WTC11 (cell line): Measurements from ENCODE around the gene KCND3. TPM values are rescaled to one million over a fixed set of nuclear protein-coding genes. Genes with fewer than 3 reads are reported as not detected.

ENCODE experiments used
- ATAC-seq: fragments of 200-7000 bp; cut with Tn5 transposase; 2 replicates; pipeline ENCODE4 v1.10.0; 2021; ENCODE audit warnings: mild to moderate bottlenecking, moderate library complexity
- CTCF ChIA-PET: fragments of 300-600 bp; sonication (Branson Sonifier 250); formaldehyde crosslinking; loops from one replicate; lab custom pipeline; 2021; ENCODE audit warnings: antibody characterized with exemption; lab: Charles Lee
- POLR2A ChIA-PET: fragments of 350-600 bp; sonication (Branson Sonifier 250); formaldehyde crosslinking; loops from one replicate; lab custom pipeline; 2021; ENCODE audit warnings: antibody characterized with exemption; lab: Charles Lee
- DNase-seq: peaks from one replicate; pipeline ENCODE4 v3.0.0; 2021; ENCODE audit warnings: low spot score
- H3K27ac Mint-ChIP-seq: 2 replicates; pipeline ENCODE4 v1.8.0; 2021; ENCODE audit warnings: mixed read lengths
- H3K27me3 Mint-ChIP-seq: 2 replicates; pipeline ENCODE4 v1.8.0; 2021; ENCODE audit warnings: low read depth, mild to moderate bottlenecking, moderate library complexity, mixed read lengths
- H3K36me3 Mint-ChIP-seq: 2 replicates; pipeline ENCODE4 v1.8.0; 2021; ENCODE audit warnings: mixed read lengths
- H3K4me1 Mint-ChIP-seq: 2 replicates; pipeline ENCODE4 v1.8.0; 2022; ENCODE audit warnings: mixed read lengths
- H3K4me3 Mint-ChIP-seq: 2 replicates; pipeline ENCODE4 v1.8.0; 2021; ENCODE audit warnings: mild to moderate bottlenecking, moderate library complexity, mixed read lengths
- H3K9me3 Mint-ChIP-seq: 2 replicates; pipeline ENCODE4 v1.8.0; 2021; ENCODE audit warnings: mixed read lengths
- AFF4 ChIP-seq: sonication (generic); formaldehyde crosslinking; IDR thresholded peaks from 2 replicates; pipeline ENCODE4 v1.8.1; 2023; ENCODE audit warnings: mild to moderate bottlenecking, missing genetic modification reagents, borderline replicate concordance
- E2F1 ChIP-seq: sonication (generic); formaldehyde crosslinking; IDR thresholded peaks from 2 replicates; pipeline ENCODE4 v1.8.0; 2022; ENCODE audit warnings: mild to moderate bottlenecking, missing genetic modification reagents
- E2F4 ChIP-seq: sonication (generic); formaldehyde crosslinking; IDR thresholded peaks from 2 replicates; pipeline ENCODE4 v1.8.1; 2022; ENCODE audit warnings: low read depth, mild to moderate bottlenecking, moderate library complexity, missing genetic modification reagents, borderline replicate concordance
- ESRRA ChIP-seq: sonication (generic); formaldehyde crosslinking; IDR thresholded peaks from 2 replicates; pipeline ENCODE4 v1.8.1; 2022; ENCODE audit warnings: mild to moderate bottlenecking, missing genetic modification reagents, borderline replicate concordance
- ETV6 ChIP-seq: sonication (generic); formaldehyde crosslinking; IDR thresholded peaks from 2 replicates; pipeline ENCODE4 v1.8.1; 2022; ENCODE audit warnings: mild to moderate bottlenecking, missing genetic modification reagents
- GRHL2 ChIP-seq: fragments of 250-450 bp; sonication (Bioruptor Pico); IDR thresholded peaks from 2 replicates; pipeline ENCODE4 v1.8.0; 2022; ENCODE audit warnings: mild to moderate bottlenecking, moderate library complexity; ENCODE audit not compliant: insufficient replicate concordance, severe bottlenecking
- MXD4 ChIP-seq: fragments of 250-450 bp; sonication (Bioruptor Pico); IDR thresholded peaks from 2 replicates; pipeline ENCODE4 v1.8.0; 2021; ENCODE audit warnings: mild to moderate bottlenecking, moderate library complexity, borderline replicate concordance
- RELA ChIP-seq: sonication (generic); formaldehyde crosslinking; IDR thresholded peaks from 2 replicates; pipeline ENCODE4 v1.8.1; 2022; ENCODE audit warnings: missing genetic modification reagents, mild to moderate bottlenecking, borderline replicate concordance
- ZNF138 ChIP-seq: sonication (generic); formaldehyde crosslinking; conservative IDR thresholded peaks from 2 replicates; pipeline ENCODE4 v1.8.1; 2022; ENCODE audit warnings: mild to moderate bottlenecking, moderate library complexity, missing genetic modification reagents
- ZNF317 ChIP-seq: sonication (generic); formaldehyde crosslinking; IDR thresholded peaks from 2 replicates; pipeline ENCODE4 v1.8.1; 2023; ENCODE audit warnings: low read depth, mild to moderate bottlenecking, moderate library complexity, missing genetic modification reagents, borderline replicate concordance
- total RNA-seq: library from RNA; stranded (reverse); gene quantifications from 3 replicates; pipeline ENCODE4 v1.2.3, GENCODE V29; 2021
- TF ChIP-seq, protein P1 (sequence below): sonication (generic); formaldehyde crosslinking; IDR thresholded peaks from 2 replicates; pipeline ENCODE4 v1.8.1; 2022; ENCODE audit warnings: low read depth, missing genetic modification reagents, borderline replicate concordance
- TF ChIP-seq, protein P2 (sequence below): fragments of 250-450 bp; sonication (Bioruptor Pico); conservative IDR thresholded peaks from 2 replicates; pipeline ENCODE4 v1.9.0; 2021; ENCODE audit warnings: mild to moderate bottlenecking

Gene KCND3
- total RNA-seq, 1 experiment from 2014 or later, result 0.35 TPM

- Mint-ChIP-seq H3K27ac (no peak overlapping the region), H3K27me3 (no peaks in the 10 kb centered on the region), H3K4me3 (no peak overlapping the region), H3K4me1 (no peaks in the 10 kb centered on the region), H3K9me3 (no peaks in the 10 kb centered on the region), H3K36me3 (peaks cover 2% of the 10 kb centered on the region; the same call in 1 of the 2 replicates)
- ATAC-seq (no peak), DNase-seq (no peak)
- POLR2A ChIA-PET, result no interaction called here
- CTCF ChIA-PET, result no interaction called here
- TF ChIP-seq ESRRA (CRISPR knock-in tag) (no peak), MXD4 (CRISPR knock-in tag) (no peak), ZNF138 (no peak)
- TF ChIP-seq, protein P1, sequence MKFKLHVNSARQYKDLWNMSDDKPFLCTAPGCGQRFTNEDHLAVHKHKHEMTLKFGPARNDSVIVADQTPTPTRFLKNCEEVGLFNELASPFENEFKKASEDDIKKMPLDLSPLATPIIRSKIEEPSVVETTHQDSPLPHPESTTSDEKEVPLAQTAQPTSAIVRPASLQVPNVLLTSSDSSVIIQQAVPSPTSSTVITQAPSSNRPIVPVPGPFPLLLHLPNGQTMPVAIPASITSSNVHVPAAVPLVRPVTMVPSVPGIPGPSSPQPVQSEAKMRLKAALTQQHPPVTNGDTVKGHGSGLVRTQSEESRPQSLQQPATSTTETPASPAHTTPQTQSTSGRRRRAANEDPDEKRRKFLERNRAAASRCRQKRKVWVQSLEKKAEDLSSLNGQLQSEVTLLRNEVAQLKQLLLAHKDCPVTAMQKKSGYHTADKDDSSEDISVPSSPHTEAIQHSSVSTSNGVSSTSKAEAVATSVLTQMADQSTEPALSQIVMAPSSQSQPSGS (CRISPR knock-in tag), result no peak
Measured at GRCh38 chr1:111803951-111804350, 185.5 kb downstream of the KCND3 start.

GRCh38 chr1:111802984-111803383, 186.5 kb downstream of the KCND3 start:
- no peaks in the 10 kb centered on the region for H3K4me1 Mint-ChIP-seq
- DNase-seq, result no peak
- CTCF ChIA-PET, result interaction anchor here (1.2 kb wide), 1 partner anchor 534 kb away, joined by 3 read pairs; no protein-coding TSS in a partner anchor
- H3K27ac Mint-ChIP-seq, result no peak overlapping the region
- no peaks in the 10 kb centered on the region for H3K9me3 Mint-ChIP-seq
- H3K27me3 Mint-ChIP-seq, result no peaks in the 10 kb centered on the region
- TF ChIP-seq E2F1 (no peak), GRHL2 (CRISPR knock-in tag) (no peak), RELA (no peak), ZNF317 (no peak), AFF4 (no peak), E2F4 (CRISPR knock-in tag) (no peak), ETV6 (CRISPR knock-in tag) (no peak)
- TF ChIP-seq, protein P2, sequence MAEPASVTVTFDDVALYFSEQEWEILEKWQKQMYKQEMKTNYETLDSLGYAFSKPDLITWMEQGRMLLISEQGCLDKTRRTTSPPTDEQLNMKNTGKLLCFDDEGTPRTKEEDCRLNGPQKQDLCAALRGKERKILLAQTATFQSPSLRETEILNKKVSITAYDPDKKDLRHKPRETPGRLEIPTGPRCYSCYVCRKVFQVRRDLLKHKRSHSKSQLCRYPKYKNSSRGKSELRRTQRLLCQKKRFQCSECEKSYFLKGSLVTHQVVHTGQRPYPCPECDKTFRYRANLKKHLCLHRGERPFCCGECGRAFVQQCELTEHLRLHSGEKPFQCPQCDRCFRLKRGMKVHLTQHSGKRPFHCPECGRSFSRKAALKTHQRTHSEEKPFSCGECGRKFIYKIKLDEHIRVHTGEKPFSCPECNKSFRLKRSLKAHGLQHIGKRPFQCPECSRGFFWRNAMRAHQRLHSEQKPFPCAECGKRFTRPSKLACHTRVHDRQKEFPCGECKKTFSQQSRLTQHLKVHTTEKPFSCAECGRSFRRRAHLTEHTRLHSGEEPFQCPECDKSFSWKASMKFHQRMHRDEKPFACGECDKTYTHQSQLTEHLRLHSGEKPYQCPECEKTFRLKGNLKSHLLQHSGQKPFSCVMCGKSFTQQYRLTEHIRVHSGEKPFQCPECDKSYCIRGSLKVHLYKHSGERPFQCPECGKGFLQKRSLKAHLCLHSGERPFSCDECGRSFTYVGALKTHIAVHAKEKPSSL (CRISPR knock-in tag), result no peak
- TF ChIP-seq, all 79 proteins: peak for 0
- ATAC-seq, result no peak
- Mint-ChIP-seq H3K4me3 (no peak overlapping the region), H3K36me3 (peaks cover 2% of the 10 kb centered on the region; the same call in 1 of the 2 replicates)
- POLR2A ChIA-PET, result interaction anchor here (0.6 kb wide), 1 partner anchor 214 kb away, joined by 5 read pairs; no protein-coding TSS in a partner anchor
